ENCODE data around the gene RNU6-9.
"Not testable (repeated sequence)": the region's sequence is repeated elsewhere in the genome, so short reads cannot be mapped to it uniquely, and the experiment has no call there.

The RNU6-9 gene

GRCh38 chr19:870963-871401 lies 22.3 kb upstream of the RNU6-9 start:
- no peaks in the 10 kb centered on the region for H3K27me3 Mint-ChIP-seq
- no peak overlapping the region for H3K4me3 Mint-ChIP-seq
- H3K9me3 Mint-ChIP-seq, result no peaks in the 10 kb centered on the region
- H3K27ac Mint-ChIP-seq, result no peak overlapping the region
- peaks cover 12% of the 10 kb centered on the region for H3K4me1 Mint-ChIP-seq
- H3K36me3 Mint-ChIP-seq, result peaks cover 3% of the 10 kb centered on the region

GRCh38 chr19:871446-872265 lies 21.6 kb upstream of the RNU6-9 start:
- peak overlapping the region; percentile 62 for H3K27ac Mint-ChIP-seq
- H3K27me3 Mint-ChIP-seq, result no peaks in the 10 kb centered on the region
- H3K4me1 Mint-ChIP-seq, result peaks cover 12% of the 10 kb centered on the region
- H3K4me3 Mint-ChIP-seq, result peak overlapping the region; percentile 52
- H3K9me3 Mint-ChIP-seq, result no peaks in the 10 kb centered on the region
- H3K36me3 Mint-ChIP-seq, result peaks cover 3% of the 10 kb centered on the region

GRCh38 chr19:872266-872951 lies 20.9 kb upstream of the RNU6-9 start:
- H3K27ac Mint-ChIP-seq, result peak overlapping the region; percentile 17
- peaks cover 3% of the 10 kb centered on the region for H3K36me3 Mint-ChIP-seq
- H3K4me1 Mint-ChIP-seq, result peaks cover 11% of the 10 kb centered on the region
- no peaks in the 10 kb centered on the region for H3K9me3 Mint-ChIP-seq
- H3K27me3 Mint-ChIP-seq, result no peaks in the 10 kb centered on the region
- peak overlapping the region; percentile 52 for H3K4me3 Mint-ChIP-seq

GRCh38 chr19:873084-873483 lies 20.2 kb upstream of the RNU6-9 start:
- Mint-ChIP-seq H3K27me3 (no peaks in the 10 kb centered on the region), H3K4me1 (peaks cover 8% of the 10 kb centered on the region), H3K27ac (no peak overlapping the region), H3K4me3 (no peak overlapping the region), H3K9me3 (no peaks in the 10 kb centered on the region), H3K36me3 (no peaks in the 10 kb centered on the region)

- no peaks in the 10 kb centered on the region for H3K36me3 Mint-ChIP-seq
- H3K4me1 Mint-ChIP-seq, result peaks cover 8% of the 10 kb centered on the region
- H3K4me3 Mint-ChIP-seq, result no peak overlapping the region
- H3K27me3 Mint-ChIP-seq, result no peaks in the 10 kb centered on the region
- no peaks in the 10 kb centered on the region for H3K9me3 Mint-ChIP-seq
- H3K27ac Mint-ChIP-seq, result no peak overlapping the region
Observed at GRCh38 chr19:873561-874041, 19.7 kb upstream of the RNU6-9 start.

GRCh38 chr19:875265-875879 lies 17.9 kb upstream of the RNU6-9 start:
- H3K4me1 Mint-ChIP-seq, result peaks cover 8% of the 10 kb centered on the region
- no peaks in the 10 kb centered on the region for H3K9me3 Mint-ChIP-seq
- no peaks in the 10 kb centered on the region for H3K36me3 Mint-ChIP-seq
- no peaks in the 10 kb centered on the region for H3K27me3 Mint-ChIP-seq
- H3K4me3 Mint-ChIP-seq, result no peak overlapping the region
- H3K27ac Mint-ChIP-seq, result no peak overlapping the region

- Mint-ChIP-seq H3K36me3 (no peaks in the 10 kb centered on the region), H3K27ac (no peak overlapping the region), H3K4me1 (peaks cover 8% of the 10 kb centered on the region), H3K27me3 (no peaks in the 10 kb centered on the region), H3K4me3 (no peak overlapping the region), H3K9me3 (no peaks in the 10 kb centered on the region)
Observed at GRCh38 chr19:876089-876488, 17.2 kb upstream of the RNU6-9 start.

- Mint-ChIP-seq H3K27me3 (no peaks in the 10 kb centered on the region), H3K9me3 (no peaks in the 10 kb centered on the region), H3K36me3 (no peaks in the 10 kb centered on the region), H3K4me1 (peaks cover 8% of the 10 kb centered on the region), H3K27ac (no peak overlapping the region), H3K4me3 (no peak overlapping the region)
Observed at GRCh38 chr19:876780-877314, 16.4 kb upstream of the RNU6-9 start.

- H3K27ac Mint-ChIP-seq, H3K36me3 Mint-ChIP-seq, H3K27me3 Mint-ChIP-seq, H3K4me1 Mint-ChIP-seq, H3K9me3 Mint-ChIP-seq, H3K4me3 Mint-ChIP-seq: not testable (repeated sequence)
Observed at GRCh38 chr19:877992-878660, 15.2 kb upstream of the RNU6-9 start.

GRCh38 chr19:878751-879561 lies 14.3 kb upstream of the RNU6-9 start:
- H3K27ac Mint-ChIP-seq, result not testable (repeated sequence)

GRCh38 chr19:879711-880438 lies 13.4 kb upstream of the RNU6-9 start:
- Mint-ChIP-seq H3K4me3 (no peak overlapping the region), H3K27ac (no peak overlapping the region), H3K36me3 (no peaks in the 10 kb centered on the region), H3K9me3 (no peaks in the 10 kb centered on the region), H3K4me1 (no peaks in the 10 kb centered on the region), H3K27me3 (no peaks in the 10 kb centered on the region)

More at GRCh38 chr19:878751-879561, 14.3 kb upstream of the RNU6-9 start:
- H3K9me3 Mint-ChIP-seq, H3K4me3 Mint-ChIP-seq, H3K27me3 Mint-ChIP-seq, H3K4me1 Mint-ChIP-seq, H3K36me3 Mint-ChIP-seq: not testable (repeated sequence)

GRCh38 chr19:881385-882071 lies 11.8 kb upstream of the RNU6-9 start:
- Mint-ChIP-seq H3K4me3 (no peak overlapping the region), H3K27me3 (no peaks in the 10 kb centered on the region), H3K9me3 (no peaks in the 10 kb centered on the region), H3K27ac (no peak overlapping the region), H3K36me3 (no peaks in the 10 kb centered on the region), H3K4me1 (no peaks in the 10 kb centered on the region)

GRCh38 chr19:882871-883497 lies 10.3 kb upstream of the RNU6-9 start:
- Mint-ChIP-seq H3K4me3 (no peak overlapping the region), H3K4me1 (no peaks in the 10 kb centered on the region), H3K27ac (no peak overlapping the region), H3K36me3 (no peaks in the 10 kb centered on the region), H3K9me3 (no peaks in the 10 kb centered on the region), H3K27me3 (no peaks in the 10 kb centered on the region)

All from activated naive CD4-positive, alpha-beta T cell treated with anti-CD3 and anti-CD28 coated beads, Interleukin-2, amount 50 U/mL, for 24 hours (primary cell).